Stimulated activated CD8-positive, alpha-beta memory T cell treated with anti-CD3 and anti-CD28 coated beads, Interleukin-4, amount 100 ng/mL, for 48 hours (primary cell): Measurements from ENCODE around the gene METTL16.

Experiments used
- DNase-seq: peaks from one replicate; pipeline ENCODE4 v3.0.0-alpha.2; 2020

The METTL16 gene

GRCh38 chr17:2377659-2378058 lies 134.0 kb downstream of the METTL16 start:
- DNase-seq: no peak

- no peak for DNase-seq
Observed at GRCh38 chr17:2376107-2376506, 135.6 kb downstream of the METTL16 start.

GRCh38 chr17:2375406-2375805 lies 136.3 kb downstream of the METTL16 start:
- no peak for DNase-seq

GRCh38 chr17:2374549-2375285 lies 137.0 kb downstream of the METTL16 start:
- no peak for DNase-seq

GRCh38 chr17:2373179-2373578 lies 138.5 kb downstream of the METTL16 start:
- DNase-seq: no peak

- DNase-seq: no peak
Observed at GRCh38 chr17:2372681-2373080, 139.0 kb downstream of the METTL16 start.

- no peak for DNase-seq
Observed at GRCh38 chr17:2372180-2372579, 139.5 kb downstream of the METTL16 start.

- no peak for DNase-seq
Observed at GRCh38 chr17:2371183-2372130, 140.2 kb downstream of the METTL16 start.

- no peak for DNase-seq
Observed at GRCh38 chr17:2370211-2370589, 141.5 kb downstream of the METTL16 start.

- DNase-seq: no peak
Observed at GRCh38 chr17:2369551-2370210, 142.0 kb downstream of the METTL16 start.

- DNase-seq: no peak
Observed at GRCh38 chr17:2369039-2369438, 142.6 kb downstream of the METTL16 start.

- DNase-seq: no peak
Observed at GRCh38 chr17:2368359-2368758, 143.3 kb downstream of the METTL16 start.

GRCh38 chr17:2366747-2367494 lies 144.8 kb downstream of the METTL16 start:
- no peak for DNase-seq
